ENCODE results near the gene RBMS3.

DNA sequence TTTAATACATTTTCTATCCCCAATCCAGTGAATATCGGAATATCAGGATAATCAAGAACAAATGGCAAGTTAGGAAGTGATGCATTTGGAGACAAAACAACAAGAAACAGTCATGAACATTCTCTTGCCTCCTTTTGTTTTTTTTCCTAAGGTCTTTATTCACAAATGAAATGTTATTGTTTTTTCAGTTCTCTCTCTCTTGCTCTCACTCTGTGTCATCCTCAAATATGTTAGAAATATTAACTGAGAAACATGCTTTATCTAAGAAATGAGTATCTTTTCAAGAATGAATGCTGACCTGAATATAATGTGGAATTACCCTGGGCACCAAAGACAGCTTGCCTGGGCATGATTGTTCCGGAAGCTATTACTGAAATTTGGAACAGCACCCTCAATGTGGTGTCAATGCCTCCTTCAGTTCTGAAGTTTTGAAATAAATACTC, 51.3 kb downstream of the RBMS3 start:
- TF ChIP-seq EZH2 (IDR thresholded peaks at IDR 0.05; ENCODE audit: insufficient read depth, low read length) = no peak
- TF ChIP-seq, protein P1, sequence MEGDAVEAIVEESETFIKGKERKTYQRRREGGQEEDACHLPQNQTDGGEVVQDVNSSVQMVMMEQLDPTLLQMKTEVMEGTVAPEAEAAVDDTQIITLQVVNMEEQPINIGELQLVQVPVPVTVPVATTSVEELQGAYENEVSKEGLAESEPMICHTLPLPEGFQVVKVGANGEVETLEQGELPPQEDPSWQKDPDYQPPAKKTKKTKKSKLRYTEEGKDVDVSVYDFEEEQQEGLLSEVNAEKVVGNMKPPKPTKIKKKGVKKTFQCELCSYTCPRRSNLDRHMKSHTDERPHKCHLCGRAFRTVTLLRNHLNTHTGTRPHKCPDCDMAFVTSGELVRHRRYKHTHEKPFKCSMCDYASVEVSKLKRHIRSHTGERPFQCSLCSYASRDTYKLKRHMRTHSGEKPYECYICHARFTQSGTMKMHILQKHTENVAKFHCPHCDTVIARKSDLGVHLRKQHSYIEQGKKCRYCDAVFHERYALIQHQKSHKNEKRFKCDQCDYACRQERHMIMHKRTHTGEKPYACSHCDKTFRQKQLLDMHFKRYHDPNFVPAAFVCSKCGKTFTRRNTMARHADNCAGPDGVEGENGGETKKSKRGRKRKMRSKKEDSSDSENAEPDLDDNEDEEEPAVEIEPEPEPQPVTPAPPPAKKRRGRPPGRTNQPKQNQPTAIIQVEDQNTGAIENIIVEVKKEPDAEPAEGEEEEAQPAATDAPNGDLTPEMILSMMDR (IDR thresholded peaks at IDR 0.05; ENCODE audit: insufficient read depth, low read depth, low read length) = no peak
